Measurements from ENCODE around the gene SEMA6B. TPM values are rescaled to one million over a fixed set of nuclear protein-coding genes. Genes with fewer than 3 reads are reported as not detected.

SEMA6B gene
- polyA plus RNA-seq, 1 donor (not counting 4 experiments of a cell fraction or from before 2014, with no cell fraction given) = 0.41 TPM

DNA sequence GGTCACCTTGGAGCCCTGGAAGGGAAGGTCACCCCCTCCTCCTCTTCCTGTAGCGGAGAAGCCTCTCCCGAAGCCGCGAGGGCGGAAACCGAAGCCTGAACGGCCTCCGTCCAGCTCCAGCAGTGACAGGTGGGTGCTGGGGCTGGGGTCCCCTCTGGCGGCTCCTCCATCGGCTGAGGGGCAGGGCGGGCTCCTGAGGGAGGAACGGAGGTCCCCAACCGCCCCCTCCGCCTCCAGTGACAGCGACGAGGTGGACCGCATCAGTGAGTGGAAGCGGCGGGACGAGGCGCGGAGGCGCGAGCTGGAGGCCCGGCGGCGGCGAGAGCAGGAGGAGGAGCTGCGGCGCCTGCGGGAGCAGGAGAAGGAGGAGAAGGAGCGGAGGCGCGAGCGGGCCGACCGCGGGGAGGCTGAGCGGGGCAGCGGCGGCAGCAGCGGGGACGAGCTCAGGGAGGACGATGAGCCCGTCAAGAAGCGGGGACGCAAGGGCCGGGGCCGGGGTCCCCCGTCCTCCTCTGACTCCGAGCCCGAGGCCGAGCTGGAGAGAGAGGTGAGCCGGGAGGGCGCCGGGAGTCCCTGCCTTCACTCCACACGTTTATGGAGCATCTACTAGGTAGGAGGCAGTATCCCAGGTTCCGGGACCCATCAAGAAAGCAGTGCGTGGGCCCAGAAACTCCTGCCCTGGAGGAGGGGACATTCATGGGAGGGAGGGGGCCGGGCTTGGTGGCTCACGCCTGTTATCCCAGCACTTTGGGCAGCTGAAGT lies 65.4 kb downstream of the SEMA6B start:
- dilution Hi-C loops (cut with MboI; ENCODE audit: extremely low pct_ligation_motif_present, low sequenced_read_pairs) = no loop called here
- H3K27ac ChIP-seq (ENCODE audit: control insufficient read depth, insufficient read depth, low read length) = no peak overlapping the region
- no peak for DNase-seq (ENCODE audit: low read depth, low spot score)
- no peaks in the 10 kb centered on the region for H3K27me3 ChIP-seq (ENCODE audit: control insufficient read depth, extremely low read depth, insufficient read depth, low read length)
- no peak overlapping the region for H3K4me3 ChIP-seq (ENCODE audit: control insufficient read depth in 2 of 3, extremely low read depth in 1 of 3, insufficient read depth in 2 of 3, low read depth in 1 of 3, low read length in 3 of 3)
- H3K9ac ChIP-seq (ENCODE audit: control insufficient read depth, extremely low read depth, insufficient read depth, low read length) = no peak overlapping the region
- no peak overlapping the region for H3K4me2 ChIP-seq (ENCODE audit: control insufficient read depth, extremely low read depth, insufficient read depth, low read depth, low read length)
- FAIRE-seq = no peak
- no peaks in the 10 kb centered on the region for H3K9me3 ChIP-seq (ENCODE audit: control insufficient read depth, low read depth, low read length)
- H3K79me2 ChIP-seq (ENCODE audit: control insufficient read depth, insufficient read depth, low read length) = no peaks in the 10 kb centered on the region
- H2AFZ ChIP-seq (ENCODE audit: control insufficient read depth, low read length) = no peak overlapping the region
- no peaks in the 10 kb centered on the region for H3K9me1 ChIP-seq (ENCODE audit: control insufficient read depth, extremely low read depth, insufficient read depth, low read length)
- H3K36me3 ChIP-seq (ENCODE audit: control insufficient read depth in 2 of 2, extremely low read depth in 1 of 2, insufficient read depth in 2 of 2, low read length in 2 of 2) = peaks cover 14 to 19% of the 10 kb centered on the region in 2 experiments
- TF ChIP-seq EZH2 (IDR thresholded peaks at IDR 0.05; ENCODE audit: low read length) (no peak), CTCF (optimal IDR thresholded peaks at IDR 0.05 in 1 of 3, IDR thresholded peaks at IDR 0.05 in 1 of 3, conservative IDR thresholded peaks at IDR 0.05 in 1 of 3; ENCODE audit: extremely low read depth in 1 of 3, insufficient read depth in 2 of 3, low read length in 3 of 3) (no peak)
- H4K20me1 ChIP-seq (ENCODE audit: control insufficient read depth, extremely low read depth, insufficient read depth, low read length) = no peaks in the 10 kb centered on the region
- H3K4me1 ChIP-seq (ENCODE audit: control insufficient read depth, extremely low read depth, insufficient read depth, low read length) = no peaks in the 10 kb centered on the region

DNA sequence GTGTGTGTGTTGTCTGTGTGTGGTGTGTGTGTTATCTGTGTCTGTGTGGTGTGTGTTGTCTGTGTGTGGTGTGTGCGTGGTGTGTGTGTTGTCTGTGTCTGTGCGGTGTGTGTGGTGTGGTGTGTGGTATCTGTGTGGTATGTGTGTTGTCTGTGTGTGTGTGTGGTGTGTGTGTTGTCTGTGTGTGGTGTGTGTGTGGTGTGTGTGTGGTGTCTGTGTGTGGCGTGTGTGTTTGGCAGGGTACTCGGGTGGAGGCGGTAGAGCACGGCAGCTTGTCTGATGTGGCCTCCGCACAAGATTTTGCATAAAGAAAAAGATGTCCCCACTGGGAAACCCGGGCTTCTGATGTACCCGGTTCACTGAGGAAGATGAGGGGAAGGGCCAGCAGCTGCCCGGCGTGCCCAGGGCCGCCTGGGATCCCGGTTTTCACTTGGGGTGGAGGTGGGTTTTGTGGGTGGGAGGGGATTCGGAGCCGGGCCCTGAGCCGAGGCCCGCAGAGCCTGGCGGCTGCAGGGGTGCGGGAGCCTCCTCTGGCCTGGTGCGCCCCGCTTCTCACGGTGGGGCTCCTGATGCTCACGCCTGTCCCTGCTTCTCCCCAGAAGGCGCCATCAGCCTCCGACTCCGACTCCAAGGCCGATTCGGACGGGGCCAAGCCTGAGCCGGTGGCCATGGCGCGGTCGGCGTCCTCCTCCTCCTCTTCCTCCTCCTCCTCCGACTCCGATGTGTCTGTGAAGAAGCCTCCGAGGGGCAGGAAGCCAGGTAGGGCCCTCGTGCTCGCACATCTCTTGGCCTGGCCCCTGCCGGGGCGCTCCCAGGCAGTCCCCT lies 66.2 kb downstream of the SEMA6B start:
- peaks cover 15 to 19% of the 10 kb centered on the region in 2 experiments for H3K36me3 ChIP-seq (ENCODE audit: control insufficient read depth in 2 of 2, extremely low read depth in 1 of 2, insufficient read depth in 2 of 2, low read length in 2 of 2)
- dilution Hi-C loops (cut with MboI; ENCODE audit: extremely low pct_ligation_motif_present, low sequenced_read_pairs) = no loop called here

More for the DNA sequence above, 66.2 kb downstream of the SEMA6B start:
- Histone ChIP-seq H2AFZ (ENCODE audit: control insufficient read depth, low read length) (no peak overlapping the region), H3K4me2 (ENCODE audit: control insufficient read depth, extremely low read depth, insufficient read depth, low read depth, low read length) (no peak overlapping the region), H3K27me3 (ENCODE audit: control insufficient read depth, extremely low read depth, insufficient read depth, low read length) (no peaks in the 10 kb centered on the region), H3K9ac (ENCODE audit: control insufficient read depth, extremely low read depth, insufficient read depth, low read length) (no peak overlapping the region), H3K79me2 (ENCODE audit: control insufficient read depth, insufficient read depth, low read length) (no peaks in the 10 kb centered on the region), H3K4me3 (ENCODE audit: control insufficient read depth in 2 of 3, extremely low read depth in 1 of 3, insufficient read depth in 2 of 3, low read depth in 1 of 3, low read length in 3 of 3) (no peak overlapping the region), H3K27ac (ENCODE audit: control insufficient read depth, insufficient read depth, low read length) (no peak overlapping the region), H3K9me3 (ENCODE audit: control insufficient read depth, low read depth, low read length) (no peaks in the 10 kb centered on the region), H3K9me1 (ENCODE audit: control insufficient read depth, extremely low read depth, insufficient read depth, low read length) (no peaks in the 10 kb centered on the region), H4K20me1 (ENCODE audit: control insufficient read depth, extremely low read depth, insufficient read depth, low read length) (no peaks in the 10 kb centered on the region), H3K4me1 (ENCODE audit: control insufficient read depth, extremely low read depth, insufficient read depth, low read length) (no peaks in the 10 kb centered on the region)
- TF ChIP-seq CTCF (optimal IDR thresholded peaks at IDR 0.05 in 1 of 3, IDR thresholded peaks at IDR 0.05 in 1 of 3, conservative IDR thresholded peaks at IDR 0.05 in 1 of 3; ENCODE audit: extremely low read depth in 1 of 3, insufficient read depth in 2 of 3, low read length in 3 of 3) (no peak), EZH2 (IDR thresholded peaks at IDR 0.05; ENCODE audit: low read length) (no peak)
- DNase-seq (ENCODE audit: low read depth, low spot score) (no peak), FAIRE-seq (no peak)

Other genes starting within 250 kb of the SEMA6B start
- gene STAP2, start 220.9 kb downstream of the SEMA6B start, polyA plus RNA-seq = 53.8 to 80.5 TPM (median 60.0 TPM) in 3 replicates
- 4.2 to 4.7 TPM (median 4.6 TPM) in 3 replicates for gene MPND, start 216.1 kb downstream of the SEMA6B start, polyA plus RNA-seq
- gene SH3GL1, start 159.1 kb downstream of the SEMA6B start, polyA plus RNA-seq = 47.4 to 61.0 TPM (median 52.7 TPM) in 3 replicates
- gene CHAF1A, start 157.0 kb downstream of the SEMA6B start, polyA plus RNA-seq = 5.2 to 12.5 TPM (median 10.6 TPM) in 3 replicates
- gene UBXN6, start 101.9 kb downstream of the SEMA6B start, polyA plus RNA-seq = 36.4 to 63.1 TPM (median 48.2 TPM) in 3 replicates
- 19.5 to 22.0 TPM (median 21.6 TPM) in 3 replicates for gene HDGFL2, start 87.4 kb downstream of the SEMA6B start, polyA plus RNA-seq
- 0.01 TPM in 1 of 3 replicates, not detected in the others for gene PLIN4, start 41.2 kb downstream of the SEMA6B start, polyA plus RNA-seq
- gene PLIN5, start 24.5 kb downstream of the SEMA6B start, polyA plus RNA-seq = 0.04 TPM in 1 of 3 replicates, not detected in the others
- 1.2 to 3.5 TPM (median 1.3 TPM) in 3 replicates for gene LRG1, start 19.6 kb downstream of the SEMA6B start, polyA plus RNA-seq
- gene TNFAIP8L1, start 79.8 kb upstream of the SEMA6B start, polyA plus RNA-seq = 2.5 to 5.1 TPM (median 4.7 TPM) in 3 replicates
- 80.3 to 141 TPM (median 85.9 TPM) in 3 replicates for gene MYDGF, start 110.7 kb upstream of the SEMA6B start, polyA plus RNA-seq
- gene DPP9, start 164.2 kb upstream of the SEMA6B start, polyA plus RNA-seq = 17.1 to 23.3 TPM (median 19.2 TPM) in 3 replicates
- gene FEM1A, start 232.1 kb upstream of the SEMA6B start, polyA plus RNA-seq = 3.5 to 6.2 TPM (median 4.8 TPM) in 3 replicates

Measured in keratinocyte (primary cell).